ENCODE results near the gene ZIC5.

Gene ZIC5

DNA sequence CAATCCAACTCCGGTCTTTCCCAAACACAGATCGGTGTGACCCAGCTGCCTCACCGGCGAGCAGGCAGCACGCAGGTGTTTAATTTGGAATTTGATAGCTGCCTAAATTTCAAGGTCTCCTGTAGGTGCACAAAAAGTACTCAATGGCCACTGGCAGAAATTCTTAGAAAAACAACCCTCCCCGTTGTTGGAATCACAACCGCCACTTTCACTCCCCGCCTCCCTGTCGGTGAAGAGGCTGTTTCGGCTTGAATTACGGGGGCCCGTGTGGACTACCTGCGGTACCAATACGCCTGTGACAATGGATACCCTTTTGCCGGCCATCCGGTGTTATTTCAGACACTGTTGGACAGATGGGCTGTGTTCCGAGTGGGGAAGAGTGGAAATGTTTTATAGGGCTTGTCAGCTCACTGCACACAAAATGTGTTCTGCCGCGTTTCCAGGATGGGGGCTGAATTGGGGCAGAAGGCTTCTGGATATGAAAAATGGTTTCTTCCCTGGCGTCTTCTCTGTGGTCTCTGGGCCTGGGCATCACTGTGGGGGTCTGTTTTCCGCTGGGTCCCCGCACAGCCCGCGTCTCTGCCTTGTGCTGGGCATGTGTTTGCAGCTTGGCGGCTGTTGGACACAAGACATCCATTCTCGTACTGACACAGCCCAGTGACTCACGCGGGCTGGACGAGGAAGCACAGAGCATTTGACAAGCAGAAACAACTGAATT, 45.4 kb downstream of the ZIC5 start:
- DNase-seq, result no peak

DNA sequence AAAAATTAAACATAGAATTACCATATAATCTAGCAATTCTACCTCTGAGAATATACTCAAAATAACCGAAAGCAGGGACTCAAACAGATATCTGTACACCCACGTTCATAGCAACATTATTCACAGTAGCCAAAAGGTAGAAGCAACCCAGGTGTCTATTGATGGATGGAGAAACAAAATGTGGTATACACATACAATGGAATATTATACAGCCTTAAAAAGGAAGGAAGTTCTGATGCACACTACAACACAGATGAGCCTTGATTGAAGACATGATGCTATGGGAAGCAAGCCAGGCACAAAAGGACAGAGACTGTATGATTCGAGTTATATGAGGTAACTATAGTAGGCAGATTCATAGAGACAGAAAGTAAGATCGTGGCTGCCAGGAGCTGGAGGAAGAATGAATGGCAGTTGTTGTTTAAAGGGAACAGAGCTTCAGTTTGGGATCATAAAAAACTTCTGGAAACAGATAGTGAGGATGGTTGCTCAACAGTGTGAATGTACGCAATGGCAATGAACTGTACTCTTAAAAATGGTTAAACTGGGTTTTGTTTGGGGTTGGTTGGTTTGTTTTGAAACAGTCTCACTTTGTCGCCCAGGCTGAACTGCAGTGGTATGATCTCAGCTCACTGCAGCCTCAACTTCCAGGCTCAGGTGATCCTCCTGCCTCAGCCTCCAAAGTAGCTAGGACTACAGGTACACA, 47.5 kb downstream of the ZIC5 start:
- no peak for DNase-seq

DNA sequence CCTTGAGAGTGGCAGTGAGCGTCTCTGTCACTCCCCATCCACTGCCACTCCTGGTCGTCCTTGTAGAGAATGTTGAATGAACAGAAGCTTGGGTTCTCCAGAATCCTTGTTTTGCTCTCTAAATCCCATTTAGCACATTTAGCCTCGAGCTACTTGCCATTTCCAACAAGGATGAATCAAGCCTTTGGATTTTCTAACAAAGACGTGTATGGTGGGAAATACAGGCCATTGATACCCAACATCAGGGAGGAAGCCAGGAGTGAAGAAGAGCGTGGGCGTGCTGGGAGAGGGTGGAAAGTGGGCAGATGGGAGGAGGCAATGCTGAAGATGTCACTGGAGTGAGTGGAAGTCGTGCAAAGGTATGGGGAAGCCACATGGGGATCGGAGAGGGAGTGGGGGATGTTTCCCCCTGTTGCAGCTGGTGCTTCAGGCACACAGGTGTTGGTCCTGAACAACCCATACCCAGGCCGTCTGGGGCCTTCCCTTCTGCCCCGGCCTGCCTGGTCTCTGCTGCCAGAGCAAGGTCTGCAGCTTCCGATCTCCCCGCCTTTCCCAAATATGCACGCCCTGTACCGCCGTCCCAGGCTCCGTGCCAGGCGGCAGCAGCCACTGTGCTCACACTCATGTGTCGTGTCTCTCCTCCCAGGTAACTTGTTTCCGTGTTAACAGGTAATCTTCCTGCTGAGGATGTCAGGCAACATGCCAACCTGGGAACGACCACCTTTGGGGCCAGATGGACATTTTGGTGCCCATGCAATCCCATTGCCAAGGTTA, 48.7 kb downstream of the ZIC5 start:
- DNase-seq, result no peak

DNA sequence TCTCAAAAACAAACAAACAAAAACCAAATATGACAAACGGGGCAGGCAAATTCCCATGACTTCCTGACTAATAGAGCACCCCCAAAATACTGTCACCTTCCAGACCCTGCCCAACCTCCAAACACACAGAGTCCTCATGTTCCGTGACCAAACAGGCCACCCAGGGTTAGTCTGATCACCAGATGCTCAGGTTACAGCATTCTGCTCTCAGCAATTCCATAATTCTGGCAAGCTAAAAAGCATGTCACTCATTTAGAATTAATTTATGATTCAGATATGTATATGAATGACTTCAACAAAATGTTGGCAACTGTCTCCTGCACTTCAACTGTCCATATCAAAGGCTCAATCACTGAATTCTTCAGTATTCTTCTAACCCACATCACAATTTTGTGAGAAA, 52.4 kb downstream of the ZIC5 start:
- no peak for DNase-seq

DNA sequence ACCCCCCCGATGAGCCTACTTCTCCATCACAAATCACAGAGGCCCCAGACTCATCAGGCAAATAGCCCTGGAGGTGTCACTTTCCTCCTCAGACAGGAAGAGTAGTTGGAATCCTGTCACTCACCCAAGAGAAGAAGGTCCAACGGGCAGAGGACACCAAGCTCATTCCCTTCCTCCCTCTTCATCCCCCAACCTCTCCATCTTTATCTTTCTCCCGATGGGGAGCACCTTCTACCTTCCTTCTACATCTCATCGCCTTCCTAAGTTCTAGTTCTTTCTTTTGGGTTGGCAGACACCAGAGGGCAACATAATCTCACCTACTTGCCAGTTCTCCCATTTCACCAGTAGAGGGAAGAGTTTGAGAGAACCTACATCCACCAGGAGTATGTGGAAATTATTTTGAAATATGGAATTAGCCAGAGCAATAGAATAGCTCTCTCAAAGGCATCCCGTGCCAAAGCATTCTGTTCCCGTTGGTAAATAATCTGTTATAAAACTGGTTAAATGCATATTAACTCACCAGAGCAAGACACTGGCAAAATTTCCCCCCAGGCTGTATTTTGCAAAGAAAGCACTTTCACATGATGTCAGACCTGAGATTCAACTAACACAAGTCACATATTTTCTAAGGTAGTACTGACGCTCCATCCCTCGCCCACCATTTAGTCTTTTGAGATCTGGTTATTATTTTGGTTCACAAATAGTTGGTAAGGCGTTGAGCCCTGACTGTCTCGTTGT, 55.0 kb downstream of the ZIC5 start:
- peak; percentile 79 to 82 for DNase-seq

DNA sequence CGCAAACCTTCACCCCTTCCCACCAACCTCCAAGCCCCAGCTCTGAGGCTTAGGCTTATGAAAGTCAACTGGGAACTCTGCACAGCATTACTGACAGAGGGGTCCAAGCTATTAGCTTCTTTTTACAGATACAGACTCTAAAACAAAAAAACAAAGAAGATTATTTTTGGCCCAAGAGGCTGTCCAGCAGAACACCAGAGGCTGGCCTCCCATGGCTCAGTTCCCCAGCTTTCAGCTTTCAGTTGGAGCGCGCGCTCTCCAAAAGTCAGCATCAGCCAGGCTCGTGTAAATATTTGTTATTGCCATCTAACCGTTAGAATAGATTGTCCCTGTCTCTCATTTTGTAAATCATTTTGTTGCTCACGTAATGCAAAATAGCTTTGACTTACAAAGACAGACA, 58.4 kb downstream of the ZIC5 start:
- no peak for DNase-seq
